H1 (cell line): ENCODE results near the gene ZFAND6. TPM values are rescaled to one million over a fixed set of nuclear protein-coding genes. Genes with fewer than 3 reads are reported as not detected.

ENCODE experiments used
- SP4 ChIP-seq: IDR thresholded peaks from 2 replicates; pipeline ENCODE4 v1.6.1; 2012; ENCODE audit warnings: low read length, inconsistent platforms
- polyA plus RNA-seq, 7 experiments: library from polyadenylated mRNA; depleted of rRNA in 3 of 7; stranded (reverse) in 5 of 7; unstranded in 2 of 7; fragments of >200 nt in 5 of 7; fragments of 200-250 nt in 2 of 7; gene quantifications; 1 replicate in 5 of 7; 2 replicates in 1 of 7; 4 replicates in 1 of 7; pipeline versions ENCODE4 v1.2.1 to v1.2.3, GENCODE V29; 2011 to 2013; ENCODE audit warnings: missing spikeins in 2 of 7, mixed read lengths in 2 of 7
- total RNA-seq: library from RNA; stranded (reverse); fragmentation: NEBNext Ultra II Directional; extraction: Animal tissue kit (Norgen Biotek cat#: 25700); gene quantifications from 2 replicates; pipeline ENCODE4 v1.2.1, GENCODE V29; 2021

Gene ZFAND6
- total and polyA plus RNA-seq, 2 of the 8 experiments (the other 6 are each of a cell fraction or from before 2014, with no cell fraction given), result 136 to 237 TPM

GRCh38 chr15:80114114-80114513, 54.6 kb downstream of the ZFAND6 start (continued):
- TF ChIP-seq SP4, result no peak
